Smooth muscle cell (in vitro differentiated cells): Measurements from ENCODE around the gene SPATA13. TPM values are rescaled to one million over a fixed set of nuclear protein-coding genes. Genes with fewer than 3 reads are reported as not detected.

Experiments used
- DNase-seq: peaks from one replicate; lab custom pipeline; 2025; ENCODE audit not compliant: unreplicated experiment; lab: John Stamatoyannopoulos, UW
- H2AFZ ChIP-seq: fragments of 200-600 bp; sonication (generic); 2 replicates; pipeline ENCODE4 v1.6.0; 2016; ENCODE audit warnings: antibody characterized with exemption, low read depth, mild to moderate bottlenecking
- H3F3A ChIP-seq: fragments of 200-600 bp; sonication (generic); 2 replicates; pipeline ENCODE4 v1.6.0; 2017; ENCODE audit warnings: antibody characterized with exemption, low read depth
- H3K27ac ChIP-seq: fragments of 200-600 bp; sonication (generic); 2 replicates; pipeline ENCODE4 v1.5.1; 2016; ENCODE audit warnings: low read depth, mild to moderate bottlenecking
- H3K27me3 ChIP-seq: fragments of 200-600 bp; sonication (generic); 2 replicates; pipeline ENCODE4 v1.6.1; 2016; ENCODE audit warnings: low read depth, mild to moderate bottlenecking
- H3K36me3 ChIP-seq: fragments of 200-600 bp; sonication (generic); 2 replicates; pipeline ENCODE4 v1.5.1; 2016; ENCODE audit warnings: low read depth
- H3K4me1 ChIP-seq: fragments of 200-600 bp; sonication (generic); 2 replicates; pipeline ENCODE4 v1.5.1; 2016; ENCODE audit warnings: low read depth
- H3K4me2 ChIP-seq: fragments of 200-600 bp; sonication (generic); 2 replicates; pipeline ENCODE4 v1.6.0; 2016; ENCODE audit warnings: mild to moderate bottlenecking
- H3K4me3 ChIP-seq: fragments of 200-600 bp; sonication (generic); 2 replicates; pipeline ENCODE4 v1.5.1; 2016; ENCODE audit warnings: mild to moderate bottlenecking
- H3K79me2 ChIP-seq: fragments of 200-600 bp; sonication (generic); 2 replicates; pipeline ENCODE4 v1.6.0; 2016; ENCODE audit warnings: low read depth, mild to moderate bottlenecking
- H3K9ac ChIP-seq: fragments of 200-600 bp; sonication (generic); 2 replicates; pipeline ENCODE4 v1.6.0; 2016; ENCODE audit warnings: low read depth
- H3K9me3 ChIP-seq: fragments of 200-600 bp; sonication (generic); replicated peaks from 2 replicates; pipeline ENCODE4 v1.5.1; 2016; ENCODE audit warnings: low read depth
- H4K20me1 ChIP-seq: fragments of 200-600 bp; sonication (generic); 2 replicates; pipeline ENCODE4 v1.6.0; 2016; ENCODE audit warnings: low read depth
- CTCF ChIP-seq: fragments of 200-600 bp; sonication (generic); IDR thresholded peaks from 2 replicates; pipeline ENCODE4 v1.5.1; 2017; ENCODE audit warnings: borderline replicate concordance, mild to moderate bottlenecking, antibody characterized with exemption; ENCODE audit not compliant: insufficient read depth, poor library complexity, severe bottlenecking
- WGBS: methylation state at CpG from one replicate; pipeline ENCODE4 v1.1.7; 2016; ENCODE audit warnings: low lambda C conversion rate; 5-methylcytosine and 5-hydroxymethylcytosine counted together
- polyA plus RNA-seq: library from polyadenylated mRNA; unstranded; fragments of >200 nt; fragmentation: Nextera tagmentation; extraction: Ambion mirVana; gene quantifications from 2 replicates; pipeline ENCODE4 v1.2.1, GENCODE V29; 2016
- total RNA-seq: library from RNA; depleted of rRNA; stranded (reverse); fragments of >200 nt; gene quantifications from 2 replicates; pipeline ENCODE4 v1.2.3, GENCODE V29; 2014

SPATA13 gene
- total and polyA plus RNA-seq, 2 experiments from 2014 or later: 7.1 to 16.6 TPM

GRCh38 chr13:24250376-24251057 lies 90.0 kb downstream of the SPATA13 start:
- H3K36me3 ChIP-seq: no peaks in the 10 kb centered on the region
- H3K4me2 ChIP-seq: no peak overlapping the region
- H3K9ac ChIP-seq: no peak overlapping the region
- peaks cover 7% of the 10 kb centered on the region for H3K4me1 ChIP-seq
- no peak overlapping the region for H3K4me3 ChIP-seq
- WGBS: 78% methylated on average over 7 of the region's 7 CpGs
- no peak overlapping the region for H2AFZ ChIP-seq
- no peaks in the 10 kb centered on the region for H3K79me2 ChIP-seq
- no peak for TF ChIP-seq CTCF
- no peaks in the 10 kb centered on the region for H4K20me1 ChIP-seq
- no peak for DNase-seq
- H3K27ac ChIP-seq: no peak overlapping the region
- H3F3A ChIP-seq: no peaks in the 10 kb centered on the region
- no peaks in the 10 kb centered on the region for H3K9me3 ChIP-seq
- no peaks in the 10 kb centered on the region for H3K27me3 ChIP-seq

GRCh38 chr13:24251525-24251924 lies 91.0 kb downstream of the SPATA13 start:
- H3K4me3 ChIP-seq: no peak overlapping the region
- no peaks in the 10 kb centered on the region for H3K36me3 ChIP-seq
- H4K20me1 ChIP-seq: no peaks in the 10 kb centered on the region
- no peaks in the 10 kb centered on the region for H3K9me3 ChIP-seq
- no peaks in the 10 kb centered on the region for H3K79me2 ChIP-seq
- H3K9ac ChIP-seq: no peak overlapping the region
- H3K27ac ChIP-seq: no peak overlapping the region
- H3K4me2 ChIP-seq: no peak overlapping the region
- WGBS: 95% methylated on average over 17 of the region's 17 CpGs
- no peak for TF ChIP-seq CTCF
- H3F3A ChIP-seq: no peaks in the 10 kb centered on the region
- H2AFZ ChIP-seq: no peak overlapping the region
- DNase-seq: no peak
- no peaks in the 10 kb centered on the region for H3K27me3 ChIP-seq
- peaks cover 7% of the 10 kb centered on the region for H3K4me1 ChIP-seq

GRCh38 chr13:24252136-24252535 lies 91.6 kb downstream of the SPATA13 start:
- Histone ChIP-seq H3F3A (no peaks in the 10 kb centered on the region), H2AFZ (no peak overlapping the region), H3K79me2 (no peaks in the 10 kb centered on the region), H3K27ac (no peak overlapping the region), H3K9ac (no peak overlapping the region), H3K9me3 (no peaks in the 10 kb centered on the region), H3K4me3 (no peak overlapping the region), H3K27me3 (no peaks in the 10 kb centered on the region), H3K36me3 (no peaks in the 10 kb centered on the region), H3K4me2 (no peak overlapping the region), H3K4me1 (peaks cover 7% of the 10 kb centered on the region), H4K20me1 (no peaks in the 10 kb centered on the region)
- no peak for TF ChIP-seq CTCF
- DNase-seq: no peak
- 77% methylated on average over 6 of the region's 6 CpGs for WGBS
